Stimulated activated CD8-positive, alpha-beta memory T cell treated with anti-CD3 and anti-CD28 coated beads, Interleukin-4, amount 100 ng/mL, for 1 hour (primary cell): ENCODE data around the gene IGSF21.

Experiments used
- DNase-seq, 2 donors: peaks; one replicate each; pipeline ENCODE4 v3.0.0-alpha.2; 2020; ENCODE audit warnings: low read depth in 2 of 2, low spot score in 1 of 2

Gene IGSF21

DNA sequence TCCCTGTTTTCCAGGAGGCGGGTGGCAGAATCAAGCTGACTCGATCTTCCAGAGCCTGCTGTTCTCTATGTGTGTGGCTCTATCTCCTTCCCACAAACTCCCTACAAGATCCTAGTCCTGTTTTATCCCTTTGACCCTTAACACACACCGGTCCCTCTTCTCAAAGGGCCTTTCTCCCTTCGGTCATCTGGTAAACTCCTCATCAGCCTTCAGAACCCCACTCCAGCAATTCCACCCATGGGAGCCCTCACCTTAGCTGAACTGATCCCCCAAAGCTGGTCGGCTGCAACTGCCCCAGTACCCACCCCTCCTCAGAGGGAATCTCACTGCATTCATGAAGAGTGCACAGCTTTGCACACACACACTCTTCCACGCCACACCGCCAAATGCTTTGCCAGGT lies 184.9 kb downstream of the IGSF21 start:
- no peak for DNase-seq

DNA sequence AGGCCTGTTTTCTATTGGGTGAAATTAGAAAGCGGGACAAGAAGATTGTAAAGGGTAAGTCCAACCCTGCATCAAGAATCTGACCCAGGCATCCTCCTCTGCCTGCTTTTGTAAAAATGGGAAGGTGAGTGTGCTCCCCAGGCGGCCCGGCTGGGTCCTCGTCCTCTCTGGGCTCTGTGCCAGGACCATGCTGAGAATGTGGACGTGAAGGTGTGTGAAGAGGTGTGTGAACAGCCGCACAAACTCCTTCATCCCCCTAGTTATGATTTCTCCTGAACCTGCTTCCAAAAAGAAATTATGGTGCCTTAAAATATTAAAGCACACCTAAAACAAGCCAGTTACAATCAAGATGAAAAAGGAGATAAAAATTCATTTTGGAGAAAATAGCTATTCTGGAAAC lies 185.7 kb downstream of the IGSF21 start:
- no peak for DNase-seq

DNA sequence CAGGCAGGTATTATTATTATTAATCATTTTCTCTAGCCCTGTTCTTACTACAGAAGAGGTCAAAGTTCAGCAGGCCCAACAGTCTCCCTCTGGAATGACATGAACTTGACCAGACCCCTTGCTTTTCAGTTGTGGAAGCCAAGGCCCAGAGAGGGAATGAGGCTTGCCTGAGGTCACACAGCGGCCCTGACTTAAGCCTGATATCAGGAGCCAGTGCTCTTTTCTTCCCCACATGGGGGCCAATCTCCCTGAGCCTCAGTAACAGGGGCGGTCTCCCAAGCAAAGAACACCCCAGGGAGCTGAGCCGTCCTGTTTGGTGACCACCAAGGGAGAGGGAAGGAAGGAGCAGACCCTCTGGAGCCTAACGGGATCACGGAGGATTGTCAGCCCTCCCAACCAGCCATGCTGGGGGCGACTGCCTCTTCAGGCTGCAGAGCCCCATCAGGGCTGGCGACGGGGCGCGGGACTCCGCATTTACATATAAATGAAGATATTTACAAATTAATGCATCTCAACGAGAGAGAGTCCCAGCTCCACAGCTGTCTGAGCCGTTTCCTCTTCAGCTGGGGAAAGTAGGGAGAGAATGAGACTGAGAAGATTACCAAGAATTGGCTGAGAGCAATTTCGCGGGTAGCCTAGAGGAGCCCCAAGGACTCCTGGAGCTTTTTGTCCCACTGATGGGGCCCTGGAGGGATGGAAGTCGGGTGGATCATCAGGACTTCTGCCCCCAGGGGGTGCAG lies 187.0 kb downstream of the IGSF21 start:
- no peak for DNase-seq

- DNase-seq: no peak
These were observed 190.5 kb downstream of the IGSF21 start for GRCh38 chr1:18297896-18298648.

- DNase-seq: no peak
These were observed 192.1 kb downstream of the IGSF21 start for GRCh38 chr1:18299441-18300338.

DNA sequence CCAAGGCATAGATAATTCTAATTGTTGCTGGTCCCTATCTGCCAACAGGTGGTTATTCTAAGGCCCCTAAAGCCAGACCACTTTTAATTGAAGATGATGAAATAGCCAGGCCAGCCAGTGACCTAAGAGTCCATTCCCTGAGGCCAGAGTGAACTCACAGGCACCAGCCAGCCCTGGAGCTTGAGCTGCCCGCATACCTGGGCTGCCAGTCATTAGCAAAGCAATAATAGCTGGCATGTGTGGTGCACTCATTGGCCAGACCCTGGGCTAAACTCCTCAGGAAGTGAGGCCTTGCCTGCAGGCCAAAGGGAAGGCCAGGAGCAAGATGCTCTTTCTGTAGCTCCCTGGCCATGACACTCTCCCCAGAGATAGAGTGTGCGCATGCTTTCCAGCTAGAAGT lies 192.8 kb downstream of the IGSF21 start:
- no peak for DNase-seq

DNA sequence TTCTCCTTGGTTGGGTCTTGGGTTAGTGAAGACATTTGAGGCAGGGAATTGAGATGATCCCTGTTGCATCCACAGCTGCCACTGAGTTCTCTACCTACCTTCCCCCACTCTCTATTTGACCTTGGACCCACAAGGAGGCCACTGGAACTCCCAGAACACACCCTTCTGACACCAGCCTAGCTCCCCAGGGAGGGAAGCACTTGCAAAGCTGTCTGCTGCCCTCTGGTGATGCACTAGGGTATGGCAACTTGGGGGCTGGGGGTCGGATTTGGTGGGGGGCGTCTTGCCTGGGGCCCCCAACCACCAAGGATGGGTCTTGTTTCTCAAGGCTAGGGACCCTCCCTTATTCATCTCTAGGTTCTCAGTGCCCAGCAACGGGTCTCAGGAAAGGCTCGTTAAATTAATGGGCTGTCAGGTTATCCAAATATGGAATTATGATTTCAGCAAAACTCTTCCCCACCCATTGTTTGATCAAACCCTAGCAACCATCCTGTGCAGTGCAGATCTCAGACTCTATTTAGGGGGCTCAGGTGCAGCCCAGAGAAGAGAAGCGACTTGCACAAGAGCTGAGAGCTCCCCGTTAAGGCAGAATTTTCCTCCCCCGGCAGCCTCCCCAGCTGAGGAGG lies 195.3 kb downstream of the IGSF21 start:
- DNase-seq: no peak

DNA sequence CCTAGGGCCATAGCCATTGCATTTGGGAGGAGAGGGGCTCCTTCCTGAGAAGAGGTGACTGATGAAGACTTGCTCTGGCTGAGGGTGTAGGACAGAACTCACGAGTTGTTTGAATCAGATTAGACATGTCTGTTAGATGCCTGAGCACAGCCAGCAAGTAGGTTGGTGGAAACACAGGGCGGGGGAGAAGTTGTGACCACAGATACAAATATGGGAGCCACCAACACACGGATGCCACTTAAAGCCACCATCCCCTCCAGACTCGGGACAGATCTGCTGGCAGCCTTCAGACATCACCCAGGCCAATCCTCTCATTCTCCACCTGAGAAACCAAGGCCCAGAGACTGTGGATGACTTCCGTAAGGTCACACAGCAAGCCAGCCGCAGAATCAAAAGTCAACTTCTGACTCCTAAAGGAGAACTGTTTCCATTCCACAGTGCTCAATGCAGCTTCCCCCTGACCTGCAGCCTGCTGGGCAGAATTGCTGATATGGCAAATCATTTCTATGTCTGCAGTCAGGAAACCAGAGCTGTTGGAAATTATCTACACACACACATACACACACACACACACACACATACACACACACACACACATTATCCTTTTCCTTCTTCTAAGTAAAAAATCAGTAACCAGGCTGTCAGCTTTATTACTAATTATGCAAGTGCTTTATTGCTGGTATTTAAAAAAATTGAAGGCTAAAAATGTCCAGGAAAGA lies 196.7 kb downstream of the IGSF21 start:
- DNase-seq: no peak

DNA sequence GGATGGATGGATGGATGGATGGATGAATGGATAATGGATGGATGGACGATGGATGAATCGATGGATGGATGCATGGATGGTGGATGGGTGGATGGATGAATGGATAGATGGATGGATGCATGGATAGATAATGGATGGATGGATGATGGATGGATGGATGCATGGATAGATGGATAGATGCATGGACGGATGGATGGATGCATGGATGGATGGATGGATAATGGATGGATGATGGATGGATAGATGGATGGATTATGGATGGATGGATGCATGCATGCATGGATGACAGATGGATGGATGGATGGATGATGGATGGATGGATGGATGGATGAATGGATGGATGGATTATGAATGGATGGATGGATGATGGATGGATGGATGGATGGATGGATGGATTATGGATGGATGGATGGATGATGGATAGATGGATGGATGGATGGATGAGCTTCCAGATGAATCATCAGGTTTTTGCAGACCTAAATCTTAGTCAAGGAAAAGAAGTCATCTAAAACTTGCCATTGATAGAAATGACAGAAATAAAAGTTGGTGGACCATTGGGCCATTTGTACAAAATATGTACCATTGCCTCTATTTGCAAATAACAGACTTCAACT lies 197.7 kb downstream of the IGSF21 start:
- DNase-seq: no peak

GRCh38 chr1:18307329-18307898 lies 199.8 kb downstream of the IGSF21 start:
- DNase-seq: no peak

DNA sequence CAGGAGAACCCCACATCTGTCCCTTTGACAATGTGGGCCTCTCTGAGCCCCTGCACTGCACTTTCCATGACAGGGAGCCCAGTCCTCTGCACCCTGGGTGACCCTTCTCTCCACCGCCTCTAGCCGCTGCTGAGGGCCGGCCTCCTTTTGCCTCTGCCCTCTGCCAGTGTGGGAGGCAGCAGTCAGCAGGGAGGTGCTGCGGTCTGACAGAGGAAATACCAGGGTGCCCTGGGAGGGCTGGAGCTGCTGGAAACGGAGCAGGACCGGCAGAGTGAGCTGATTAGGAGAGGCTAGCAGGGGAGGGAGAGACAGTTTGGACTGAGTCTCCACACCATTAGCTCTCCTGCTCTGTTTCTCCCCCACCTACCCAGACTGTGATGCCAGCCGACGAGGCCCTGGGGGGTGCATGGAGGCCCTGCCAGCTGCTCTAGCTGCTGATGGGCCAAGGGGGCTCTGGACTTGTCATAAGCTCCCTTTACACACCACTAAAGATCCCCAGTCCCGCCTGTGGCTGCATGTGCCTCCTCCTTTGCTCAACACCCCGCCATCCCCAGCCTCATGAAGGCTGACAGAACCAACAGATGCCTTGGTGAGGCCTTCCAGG lies 202.1 kb downstream of the IGSF21 start:
- no peak for DNase-seq

GRCh38 chr1:18312961-18313360 lies 205.4 kb downstream of the IGSF21 start:
- no peak for DNase-seq

DNA sequence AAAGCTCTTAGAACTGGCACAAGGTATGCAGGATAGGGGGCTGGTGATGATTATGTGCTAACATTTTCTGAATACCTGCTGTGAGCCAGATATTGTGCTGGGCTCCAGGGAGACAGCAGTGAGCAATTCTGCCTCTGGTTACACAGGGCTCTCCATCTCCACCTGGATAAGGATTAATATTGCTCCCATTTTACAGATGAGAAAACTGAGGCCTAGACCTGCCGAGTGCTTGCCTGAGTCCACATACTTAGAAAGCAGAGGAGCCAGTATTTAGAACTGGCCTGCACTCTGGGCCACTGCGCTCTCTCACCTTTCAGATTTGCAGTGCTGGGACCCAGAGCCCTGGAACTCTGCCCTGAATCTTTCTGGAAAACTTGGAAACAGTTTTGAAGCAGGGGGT lies 205.9 kb downstream of the IGSF21 start:
- DNase-seq: no peak

- DNase-seq: no peak
These were observed 206.8 kb downstream of the IGSF21 start for GRCh38 chr1:18314399-18314798.

DNA sequence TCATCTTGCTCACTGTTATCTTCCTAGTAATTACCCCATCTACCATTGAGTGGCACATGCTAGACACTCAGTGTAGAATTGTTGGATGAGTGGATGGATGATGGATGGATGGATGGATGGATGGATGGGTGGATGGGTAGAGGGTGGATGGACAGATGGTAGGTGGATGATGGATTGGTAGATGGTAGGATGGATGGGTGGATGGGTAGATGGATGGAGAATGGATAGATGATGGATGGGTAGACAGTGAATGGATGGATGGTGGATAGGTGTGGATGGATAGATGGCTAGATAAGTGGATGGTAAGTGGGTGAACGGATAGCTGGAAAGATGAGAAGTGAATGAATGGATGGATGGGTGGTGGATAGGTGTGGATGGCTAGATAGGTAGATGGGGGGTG lies 207.9 kb downstream of the IGSF21 start:
- DNase-seq: no peak

DNA sequence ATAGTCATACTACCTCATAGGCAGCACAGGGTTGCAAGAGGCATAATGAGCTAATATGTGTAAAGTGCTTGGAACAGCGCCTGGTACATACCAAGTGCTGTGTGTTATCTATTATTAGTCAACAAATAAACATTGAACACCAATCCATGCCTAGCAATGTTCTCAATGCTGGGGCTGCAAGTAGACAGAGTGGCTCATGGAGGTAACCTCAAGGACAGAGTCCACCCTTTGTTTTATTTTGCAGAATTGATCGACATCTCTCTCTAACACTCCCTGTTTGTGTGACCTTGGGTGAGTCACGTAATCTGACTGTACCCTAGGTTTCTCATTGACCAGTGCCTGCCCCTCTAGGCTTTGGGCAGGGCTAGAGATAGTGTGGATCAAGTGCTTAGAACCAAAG lies 209.2 kb downstream of the IGSF21 start:
- no peak for DNase-seq

- DNase-seq: no peak
These were observed 211.5 kb downstream of the IGSF21 start for GRCh38 chr1:18319099-18319498.

- no peak for DNase-seq
These were observed 212.5 kb downstream of the IGSF21 start for GRCh38 chr1:18320051-18320450.

- no peak for DNase-seq
These were observed 214.9 kb downstream of the IGSF21 start for GRCh38 chr1:18322368-18323032.
